Endothelial cell of umbilical vein (primary cell): ENCODE measurements around the gene DLD. TPM values are rescaled to one million over a fixed set of nuclear protein-coding genes. Genes with fewer than 3 reads are reported as not detected.

ENCODE experiments used
- BruUV-seq: library from RNA; stranded (reverse); fragments of 400-500 nt; replicated peaks from 2 replicates; lab custom pipeline; 2021; lab: Mats Ljungman, UMichigan
- CTCF ChIA-PET: fragments of 300-600, 350-600 bp; sonication (Branson Sonifier 250); formaldehyde crosslinking; loops from one replicate; lab custom pipeline; 2021; ENCODE audit warnings: antibody characterized with exemption, inconsistent platforms; lab: Charles Lee
- POLR2A ChIA-PET: fragments of 300-600, 350-600 bp; sonication (Branson Sonifier 250); formaldehyde crosslinking; loops from one replicate; lab custom pipeline; 2021; ENCODE audit warnings: antibody characterized with exemption, inconsistent platforms; lab: Charles Lee
- DNase-seq: peaks from one replicate; pipeline ENCODE4 v3.0.0-alpha.2; 2011; ENCODE audit warnings: low read depth, low spot score
- FAIRE-seq: peaks from 2 replicates; lab custom pipeline; 2011; peaks lifted over from hg19 to GRCh38; lab: Jason Lieb, UNC
- H2AFZ ChIP-seq: 2 replicates; pipeline ENCODE4 v1.6.0; 2012; ENCODE audit warnings: low read depth, low read length, control low read depth, inconsistent platforms
- H3K27ac ChIP-seq: 2 replicates; pipeline ENCODE4 v1.5.1; 2011; ENCODE audit warnings: low read depth, mild to moderate bottlenecking, control low read depth, low read length, moderate library complexity; ENCODE audit not compliant: insufficient read depth
- H3K27me3 ChIP-seq, 2 experiments: 2 replicates each; pipeline versions ENCODE4 v1.6.0 to v1.6.1; 2011; ENCODE audit warnings: low read length in 2 of 2, mixed read lengths in 1 of 2; ENCODE audit not compliant: control insufficient read depth in 2 of 2, insufficient read depth in 2 of 2
- H3K36me3 ChIP-seq, 2 experiments: 2 replicates in 1 of 2; 3 replicates in 1 of 2; pipeline ENCODE4 v1.5.1; 2011; ENCODE audit warnings: low read length in 2 of 2, mild to moderate bottlenecking in 1 of 2, moderate library complexity in 1 of 2; ENCODE audit not compliant: control insufficient read depth in 2 of 2, insufficient read depth in 2 of 2; ENCODE audit errors: extremely low read depth in 1 of 2
- H3K4me1 ChIP-seq: 3 replicates; pipeline ENCODE4 v1.5.1; 2011; ENCODE audit warnings: mild to moderate bottlenecking, low read length; ENCODE audit not compliant: control insufficient read depth, insufficient read depth; ENCODE audit errors: extremely low read depth
- H3K4me2 ChIP-seq: 2 replicates; pipeline ENCODE4 v1.6.1; 2011; ENCODE audit warnings: low read length, control low read depth, mixed read lengths; ENCODE audit not compliant: insufficient read depth
- H3K4me3 ChIP-seq, 3 experiments: fragments of 200-600 bp in 1 of 3; sonication (generic), shearing (Covaris generic) in 1 of 3; replicated peaks in 1 of 3; 2 replicates each; pipeline ENCODE4 v1.5.1; 2011 to 2016; ENCODE audit warnings: control low read depth in 3 of 3, low read length in 3 of 3, mild to moderate bottlenecking in 2 of 3, inconsistent platforms in 1 of 3, low read depth in 1 of 3, moderate library complexity in 1 of 3; ENCODE audit not compliant: insufficient read depth in 1 of 3
- H3K79me2 ChIP-seq: 2 replicates; pipeline ENCODE4 v1.6.0; 2012; ENCODE audit warnings: low read length, inconsistent platforms; ENCODE audit not compliant: control insufficient read depth, insufficient read depth
- H3K9ac ChIP-seq: replicated peaks from 2 replicates; pipeline ENCODE3; 2011; ENCODE audit warnings: low read length, control low read depth; ENCODE audit not compliant: insufficient read depth; ENCODE audit errors: extremely low read depth
- H3K9me1 ChIP-seq: replicated peaks from 3 replicates; pipeline ENCODE4 v1.6.0; 2011; ENCODE audit warnings: mild to moderate bottlenecking, low read length; ENCODE audit not compliant: control insufficient read depth, insufficient read depth; ENCODE audit errors: extremely low read depth
- H3K9me3 ChIP-seq: replicated peaks from 2 replicates; pipeline ENCODE4 v1.5.1; 2012; ENCODE audit warnings: low read length, inconsistent platforms; ENCODE audit not compliant: control insufficient read depth, insufficient read depth
- H4K20me1 ChIP-seq: replicated peaks from 2 replicates; pipeline ENCODE3; 2011; ENCODE audit warnings: mild to moderate bottlenecking, low read length; ENCODE audit not compliant: control insufficient read depth, insufficient read depth; ENCODE audit errors: extremely low read depth
- EZH2 ChIP-seq: IDR thresholded peaks from 2 replicates; pipeline ENCODE4 v1.6.1; 2012; ENCODE audit warnings: borderline replicate concordance, low read depth, mild to moderate bottlenecking, moderate library complexity, low read length, inconsistent platforms; ENCODE audit not compliant: severe bottlenecking
- FOS ChIP-seq: IDR thresholded peaks from 2 replicates; pipeline ENCODE4 v1.6.1; 2011; ENCODE audit warnings: mild to moderate bottlenecking, low read length, moderate library complexity, borderline replicate concordance; ENCODE audit not compliant: insufficient read depth
- GATA2 ChIP-seq: IDR thresholded peaks from 2 replicates; pipeline ENCODE4 v1.7.0; 2011; ENCODE audit warnings: low read depth, mild to moderate bottlenecking, moderate library complexity, mixed read lengths, low read length; ENCODE audit not compliant: insufficient read length, insufficient read depth
- JUN ChIP-seq: IDR thresholded peaks from 2 replicates; pipeline ENCODE4 v1.6.1; 2011; ENCODE audit warnings: borderline replicate concordance, low read depth; ENCODE audit not compliant: insufficient read length, insufficient read depth
- MYC ChIP-seq: IDR thresholded peaks from one replicate; pipeline ENCODE4 v1.6.1; 2011; ENCODE audit warnings: mild to moderate bottlenecking, low read depth, low read length
- POLR2A ChIP-seq: IDR thresholded peaks from 2 replicates; pipeline ENCODE4 v1.6.1; 2012; ENCODE audit warnings: low read depth, mild to moderate bottlenecking, control low read depth, low read length
- POLR2AphosphoS5 ChIP-seq: IDR thresholded peaks from 2 replicates; pipeline ENCODE4 v1.6.1; 2012; ENCODE audit warnings: low read depth, mild to moderate bottlenecking, control low read depth, low read length, moderate library complexity; ENCODE audit not compliant: insufficient read depth
- dilution Hi-C: fragments of 300-500 bp; cut with MboI; formaldehyde crosslinking; loops from one replicate; pipeline ENCODE4 v1.15.0; 2019; ENCODE audit warnings: low sequenced_read_pairs; ENCODE audit not compliant: extremely low pct_ligation_motif_present
- intact Hi-C: fragments of 100-400 bp; cut with micrococcal nuclease; formaldehyde crosslinking; loops from one replicate; pipeline ENCODE4 v1.10.0; 2022
- polyA plus RNA-seq, 4 experiments: library from polyadenylated mRNA; depleted of rRNA in 3 of 4; stranded (reverse) in 3 of 4; unstranded in 1 of 4; fragments of >200 nt; gene quantifications; 2 replicates each; pipeline versions ENCODE4 v1.2.1 to v1.2.3, GENCODE V29; 2011 to 2012; ENCODE audit warnings: missing spikeins in 1 of 4
- total RNA-seq: library from RNA; stranded (reverse); gene quantifications from 2 replicates; pipeline ENCODE4 v1.2.3, GENCODE V29; 2021
- TF ChIP-seq, protein P1 (sequence below): IDR thresholded peaks from 2 replicates; pipeline ENCODE4 v1.6.1; 2011; ENCODE audit not compliant: insufficient read depth, insufficient read length
- TF ChIP-seq, protein P2 (sequence below), 2 donors: IDR thresholded peaks; 1 replicate in 1 of 2; 2 replicates in 1 of 2; pipeline ENCODE4 v1.5.1; 2011; ENCODE audit warnings: low read length in 2 of 2, mild to moderate bottlenecking in 2 of 2, moderate library complexity in 2 of 2, control low read depth in 1 of 2, inconsistent platforms in 1 of 2, low read depth in 1 of 2; ENCODE audit not compliant: insufficient read depth in 1 of 2; ENCODE audit errors: extremely low read depth in 1 of 2

Gene DLD
- total and polyA plus RNA-seq, 2 donors (not counting 3 experiments of a cell fraction or from before 2014, with no cell fraction given): 61.7 to 95.0 TPM

DNA sequence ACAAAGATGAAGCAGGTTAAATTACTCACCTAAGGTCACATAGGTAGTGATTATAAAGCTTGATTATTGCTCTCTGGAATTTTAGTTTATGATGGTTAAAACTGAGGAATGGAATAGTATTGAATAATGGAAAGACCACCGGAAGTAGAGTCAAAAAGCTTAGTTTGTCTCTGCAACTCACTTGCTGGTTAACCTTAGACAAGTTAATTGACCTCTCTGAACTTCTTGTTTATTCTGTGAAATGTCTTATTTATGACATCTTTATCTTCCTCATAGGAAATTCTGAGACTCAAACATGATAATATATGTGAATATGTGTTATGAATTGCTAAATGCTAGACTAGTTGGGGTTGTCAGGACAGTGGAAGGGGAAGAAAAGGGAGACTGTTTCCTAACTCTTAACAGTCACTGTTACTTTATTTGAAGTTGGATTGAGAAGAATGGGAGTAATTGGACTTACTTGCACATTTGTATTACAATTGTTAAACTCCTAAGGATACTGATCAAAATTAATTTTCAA lies 9.6 kb downstream of the DLD start:
- DNase-seq (no peak), FAIRE-seq (no peak)
- Histone ChIP-seq H3K4me3 (no peak overlapping the region), H3K9ac (no peak overlapping the region), H3K36me3 (peaks cover 5 to 17% of the 10 kb centered on the region in 2 experiments), H3K9me1 (no peaks in the 10 kb centered on the region), H3K4me2 (no peak overlapping the region), H3K27me3 (no peaks in the 10 kb centered on the region), H4K20me1 (peaks cover 6% of the 10 kb centered on the region), H3K79me2 (peaks cover 44% of the 10 kb centered on the region), H2AFZ (no peak overlapping the region), H3K4me1 (no peaks in the 10 kb centered on the region), H3K9me3 (no peaks in the 10 kb centered on the region), H3K27ac (no peak overlapping the region)
- BruUV-seq: no TSS peak
- no peak for TF ChIP-seq JUN
- TF ChIP-seq MYC: no peak
- no peak for TF ChIP-seq GATA2
- TF ChIP-seq, protein P1, sequence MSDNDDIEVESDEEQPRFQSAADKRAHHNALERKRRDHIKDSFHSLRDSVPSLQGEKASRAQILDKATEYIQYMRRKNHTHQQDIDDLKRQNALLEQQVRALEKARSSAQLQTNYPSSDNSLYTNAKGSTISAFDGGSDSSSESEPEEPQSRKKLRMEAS: no peak
- no peak for TF ChIP-seq FOS
- TF ChIP-seq, protein P2, sequence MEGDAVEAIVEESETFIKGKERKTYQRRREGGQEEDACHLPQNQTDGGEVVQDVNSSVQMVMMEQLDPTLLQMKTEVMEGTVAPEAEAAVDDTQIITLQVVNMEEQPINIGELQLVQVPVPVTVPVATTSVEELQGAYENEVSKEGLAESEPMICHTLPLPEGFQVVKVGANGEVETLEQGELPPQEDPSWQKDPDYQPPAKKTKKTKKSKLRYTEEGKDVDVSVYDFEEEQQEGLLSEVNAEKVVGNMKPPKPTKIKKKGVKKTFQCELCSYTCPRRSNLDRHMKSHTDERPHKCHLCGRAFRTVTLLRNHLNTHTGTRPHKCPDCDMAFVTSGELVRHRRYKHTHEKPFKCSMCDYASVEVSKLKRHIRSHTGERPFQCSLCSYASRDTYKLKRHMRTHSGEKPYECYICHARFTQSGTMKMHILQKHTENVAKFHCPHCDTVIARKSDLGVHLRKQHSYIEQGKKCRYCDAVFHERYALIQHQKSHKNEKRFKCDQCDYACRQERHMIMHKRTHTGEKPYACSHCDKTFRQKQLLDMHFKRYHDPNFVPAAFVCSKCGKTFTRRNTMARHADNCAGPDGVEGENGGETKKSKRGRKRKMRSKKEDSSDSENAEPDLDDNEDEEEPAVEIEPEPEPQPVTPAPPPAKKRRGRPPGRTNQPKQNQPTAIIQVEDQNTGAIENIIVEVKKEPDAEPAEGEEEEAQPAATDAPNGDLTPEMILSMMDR (IDR thresholded peaks at IDR 0.05; ENCODE audit: extremely low read depth in 1 of 2, insufficient read depth in 1 of 2, low read depth in 1 of 2, low read length in 2 of 2): no peak
- no peak for TF ChIP-seq EZH2
- no peak for TF ChIP-seq POLR2AphosphoS5
- TF ChIP-seq POLR2A: no peak
- CTCF ChIA-PET: interaction anchor here (1.7 to 1.9 kb wide), 2 partner anchors 12 to 18 kb away, joined by 4 read pairs; no protein-coding TSS in a partner anchor
- dilution Hi-C loops: no loop called here
- POLR2A ChIA-PET: no interaction called here
- intact Hi-C loops: no loop called here
